HUES6 (cell line): ENCODE results near the gene CDC42BPA.

Experiments used
- H3K27ac ChIP-seq: 2 replicates; pipeline ENCODE4 v1.7.0; 2013; ENCODE audit warnings: low read depth, mild to moderate bottlenecking, low read length, inconsistent platforms
- H3K27me3 ChIP-seq: 2 replicates; pipeline ENCODE4 v1.6.1; 2013; ENCODE audit warnings: low read length; ENCODE audit not compliant: control insufficient read depth, insufficient read depth
- H3K36me3 ChIP-seq: 2 replicates; pipeline ENCODE4 v1.6.1; 2013; ENCODE audit warnings: low read length; ENCODE audit not compliant: control insufficient read depth, insufficient read depth
- H3K4me1 ChIP-seq: 2 replicates; pipeline ENCODE4 v1.6.1; 2013; ENCODE audit warnings: low read length; ENCODE audit not compliant: control insufficient read depth, insufficient read depth
- H3K4me3 ChIP-seq: 2 replicates; pipeline ENCODE4 v1.5.1; 2013; ENCODE audit warnings: low read depth, low read length
- H3K9ac ChIP-seq: one replicate; pipeline ENCODE4 v1.6.1; 2013; ENCODE audit warnings: mild to moderate bottlenecking, low read length
- H3K9me3 ChIP-seq: 2 replicates; pipeline ENCODE4 v1.6.1; 2013; ENCODE audit warnings: low read depth, low read length; ENCODE audit not compliant: control insufficient read depth, insufficient read depth

Gene CDC42BPA

GRCh38 chr1:226980565-226981385 is 337.5 kb downstream of the CDC42BPA start:
- H3K9me3 ChIP-seq: no peaks in the 10 kb centered on the region
- peaks cover 12% of the 10 kb centered on the region; the same call in 1 of the 2 replicates for H3K4me1 ChIP-seq
- no peaks in the 10 kb centered on the region for H3K27me3 ChIP-seq
- no peak overlapping the region for H3K9ac ChIP-seq
- peaks cover 21% of the 10 kb centered on the region; the same call in 1 of the 2 replicates for H3K36me3 ChIP-seq
- no peak overlapping the region for H3K4me3 ChIP-seq
- no peak overlapping the region; the same call in 1 of the 2 replicates for H3K27ac ChIP-seq

- Histone ChIP-seq H3K4me1 (peaks cover 13% of the 10 kb centered on the region; the same call in 1 of the 2 replicates), H3K27ac (peak overlapping the region; percentile 11; the same call in 1 of the 2 replicates), H3K4me3 (no peak overlapping the region), H3K9ac (no peak overlapping the region), H3K27me3 (no peaks in the 10 kb centered on the region), H3K9me3 (no peaks in the 10 kb centered on the region), H3K36me3 (peaks cover 18% of the 10 kb centered on the region; the same call in 1 of the 2 replicates)
These were observed 338.2 kb downstream of the CDC42BPA start for GRCh38 chr1:226980122-226980560.

- Histone ChIP-seq H3K36me3 (peaks cover 18% of the 10 kb centered on the region; the same call in 1 of the 2 replicates), H3K9ac (no peak overlapping the region), H3K9me3 (no peaks in the 10 kb centered on the region), H3K27me3 (no peaks in the 10 kb centered on the region), H3K27ac (0 out of 2 replicates have a peak overlapping the region, but pooled peaks have one; percentile 11), H3K4me3 (no peak overlapping the region), H3K4me1 (peaks cover 17% of the 10 kb centered on the region; the same call in 1 of the 2 replicates)
These were observed 338.7 kb downstream of the CDC42BPA start for GRCh38 chr1:226979517-226980121.

- Histone ChIP-seq H3K9me3 (no peaks in the 10 kb centered on the region), H3K4me3 (no peak overlapping the region), H3K4me1 (peaks cover 20% of the 10 kb centered on the region; the same call in 1 of the 2 replicates), H3K27ac (no peak overlapping the region), H3K36me3 (peaks cover 15% of the 10 kb centered on the region; the same call in 1 of the 2 replicates), H3K27me3 (no peaks in the 10 kb centered on the region), H3K9ac (peak overlapping the region; percentile 30)
These were observed 339.2 kb downstream of the CDC42BPA start for GRCh38 chr1:226979115-226979516.

GRCh38 chr1:226978432-226979114 is 339.7 kb downstream of the CDC42BPA start:
- Histone ChIP-seq H3K9ac (peak overlapping the region; percentile 30), H3K4me3 (no peak overlapping the region), H3K4me1 (peaks cover 24% of the 10 kb centered on the region; the same call in 1 of the 2 replicates), H3K9me3 (no peaks in the 10 kb centered on the region), H3K27me3 (no peaks in the 10 kb centered on the region), H3K27ac (no peak overlapping the region), H3K36me3 (peaks cover 15% of the 10 kb centered on the region; the same call in 1 of the 2 replicates)

- Histone ChIP-seq H3K9ac (no peak overlapping the region), H3K36me3 (peaks cover 15% of the 10 kb centered on the region; the same call in 1 of the 2 replicates), H3K27me3 (no peaks in the 10 kb centered on the region), H3K27ac (no peak overlapping the region), H3K9me3 (no peaks in the 10 kb centered on the region), H3K4me1 (peaks cover 30% of the 10 kb centered on the region; the same call in 1 of the 2 replicates), H3K4me3 (no peak overlapping the region)
These were observed 340.5 kb downstream of the CDC42BPA start for GRCh38 chr1:226977643-226978431.

- Histone ChIP-seq H3K4me3 (no peak overlapping the region), H3K9me3 (no peaks in the 10 kb centered on the region; the same call in 1 of the 2 replicates), H3K36me3 (peaks cover 15% of the 10 kb centered on the region; the same call in 1 of the 2 replicates), H3K4me1 (peaks cover 30% of the 10 kb centered on the region; the same call in 1 of the 2 replicates), H3K9ac (no peak overlapping the region), H3K27me3 (no peaks in the 10 kb centered on the region), H3K27ac (no peak overlapping the region)
These were observed 341.2 kb downstream of the CDC42BPA start for GRCh38 chr1:226976978-226977642.

- H3K27me3 ChIP-seq: no peaks in the 10 kb centered on the region
- peaks cover 7% of the 10 kb centered on the region; the same call in 1 of the 2 replicates for H3K9me3 ChIP-seq
- no peak overlapping the region for H3K27ac ChIP-seq
- peaks cover 15% of the 10 kb centered on the region; the same call in 1 of the 2 replicates for H3K36me3 ChIP-seq
- no peak overlapping the region for H3K9ac ChIP-seq
- peaks cover 30% of the 10 kb centered on the region; the same call in 1 of the 2 replicates for H3K4me1 ChIP-seq
- no peak overlapping the region for H3K4me3 ChIP-seq
These were observed 341.9 kb downstream of the CDC42BPA start for GRCh38 chr1:226976276-226976977.
